GM21367 (cell line): ENCODE data around the gene INO80.
"Not testable (repeated sequence)": the region's sequence is repeated elsewhere in the genome, so short reads cannot be mapped to it uniquely, and the experiment has no call there.

Source experiments
- ATAC-seq: cut with Tn5 transposase; IDR thresholded peaks from one replicate; pipeline ENCODE4 v1.9.1; 2021; ENCODE audit not compliant: unreplicated experiment

The INO80 gene

GRCh38 chr15:40964634-40965033 lies 151.4 kb downstream of the INO80 start:
- ATAC-seq: no peak

GRCh38 chr15:40964006-40964405 lies 152.1 kb downstream of the INO80 start:
- ATAC-seq: no peak

GRCh38 chr15:40963201-40963600 lies 152.9 kb downstream of the INO80 start:
- ATAC-seq: no peak

- not testable (repeated sequence) for ATAC-seq
Observed at GRCh38 chr15:40962317-40962716, 153.8 kb downstream of the INO80 start.

- not testable (repeated sequence) for ATAC-seq
Observed at GRCh38 chr15:40961740-40962139, 154.3 kb downstream of the INO80 start.

GRCh38 chr15:40960925-40961324 lies 155.2 kb downstream of the INO80 start:
- ATAC-seq: no peak

- no peak for ATAC-seq
Observed at GRCh38 chr15:40960151-40960885, 155.8 kb downstream of the INO80 start.

- ATAC-seq: no peak
Observed at GRCh38 chr15:40959331-40960141, 156.5 kb downstream of the INO80 start.

GRCh38 chr15:40958723-40959122 lies 157.4 kb downstream of the INO80 start:
- no peak for ATAC-seq

- no peak for ATAC-seq
Observed at GRCh38 chr15:40958146-40958545, 157.9 kb downstream of the INO80 start.

- no peak for ATAC-seq
Observed at GRCh38 chr15:40957581-40958051, 158.5 kb downstream of the INO80 start.

GRCh38 chr15:40957041-40957555 lies 159.0 kb downstream of the INO80 start:
- no peak for ATAC-seq

- no peak for ATAC-seq
Observed at GRCh38 chr15:40956541-40956982, 159.5 kb downstream of the INO80 start.

GRCh38 chr15:40955930-40956540 lies 160.0 kb downstream of the INO80 start:
- ATAC-seq: no peak

- ATAC-seq: no peak
Observed at GRCh38 chr15:40955141-40955903, 160.8 kb downstream of the INO80 start.

- ATAC-seq: not testable (repeated sequence)
Observed at GRCh38 chr15:40954158-40954848, 161.8 kb downstream of the INO80 start.

- no peak for ATAC-seq
Observed at GRCh38 chr15:40953713-40954074, 162.4 kb downstream of the INO80 start.

- peak; percentile 81 for ATAC-seq
Observed at GRCh38 chr15:40952901-40953712, 163.0 kb downstream of the INO80 start, which contains the start of gene CHAC1. Gene CHAC1 (plus strand): TSS chr15:40953471. CDS start chr15:40953584, 113 bp downstream.

GRCh38 chr15:40952301-40952900 lies 163.7 kb downstream of the INO80 start:
- ATAC-seq: no peak
